NB4 (cell line): Measurements from ENCODE around the gene MARCHF11.

Experiments used
- DNase-seq: peaks from one replicate; pipeline ENCODE4 v3.0.0; 2010; ENCODE audit warnings: low read depth
- H3K4me3 ChIP-seq: one replicate; pipeline ENCODE4 v1.5.1; 2011; ENCODE audit warnings: mild to moderate bottlenecking, low read depth, low read length, moderate library complexity
- CTCF ChIP-seq: IDR thresholded peaks from one replicate; pipeline ENCODE4 v1.5.1; 2012; ENCODE audit warnings: low read depth, low read length
- MYC ChIP-seq: IDR thresholded peaks from 2 replicates; pipeline ENCODE4 v1.6.1; 2011; ENCODE audit warnings: low read depth, low read length
- POLR2A ChIP-seq: IDR thresholded peaks from 2 replicates; pipeline ENCODE4 v1.6.1; 2011; ENCODE audit warnings: mild to moderate bottlenecking; ENCODE audit not compliant: insufficient read length; ENCODE audit errors: extremely low read depth
- TF ChIP-seq, protein P1 (sequence below): IDR thresholded peaks from 2 replicates; pipeline ENCODE4 v1.6.1; 2011; ENCODE audit warnings: low read depth, low read length

The MARCHF11 gene

GRCh38 chr5:16152601-16153568 lies 26.7 kb downstream of the MARCHF11 start:
- no peak for DNase-seq
- TF ChIP-seq, protein P1, sequence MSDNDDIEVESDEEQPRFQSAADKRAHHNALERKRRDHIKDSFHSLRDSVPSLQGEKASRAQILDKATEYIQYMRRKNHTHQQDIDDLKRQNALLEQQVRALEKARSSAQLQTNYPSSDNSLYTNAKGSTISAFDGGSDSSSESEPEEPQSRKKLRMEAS: no peak
- no peak for TF ChIP-seq CTCF
- no peak for TF ChIP-seq MYC
- no peak for TF ChIP-seq POLR2A
- H3K4me3 ChIP-seq: no peak overlapping the region

DNA sequence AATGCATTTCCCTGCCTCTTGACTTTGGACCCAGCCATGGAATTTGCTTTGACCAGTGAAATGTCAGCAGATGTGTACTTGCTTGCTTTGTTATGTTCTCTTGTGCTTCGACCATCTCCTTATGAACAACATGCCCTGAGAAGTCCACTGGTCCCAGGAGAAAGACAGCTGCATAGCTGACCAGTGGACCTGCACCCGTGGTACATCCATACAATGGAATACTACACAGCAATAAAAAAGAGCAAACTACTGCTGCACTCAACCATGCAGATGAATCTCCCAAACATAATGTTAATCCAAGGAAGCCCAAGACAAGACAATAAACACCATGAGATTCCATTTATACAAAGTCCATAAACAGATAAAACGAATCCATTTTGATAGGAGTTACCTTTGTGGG lies 30.0 kb downstream of the MARCHF11 start:
- no peak for TF ChIP-seq MYC
- TF ChIP-seq POLR2A: no peak
- TF ChIP-seq, protein P1: no peak
- TF ChIP-seq CTCF: no peak
- no peak overlapping the region for H3K4me3 ChIP-seq
- no peak for DNase-seq

DNA sequence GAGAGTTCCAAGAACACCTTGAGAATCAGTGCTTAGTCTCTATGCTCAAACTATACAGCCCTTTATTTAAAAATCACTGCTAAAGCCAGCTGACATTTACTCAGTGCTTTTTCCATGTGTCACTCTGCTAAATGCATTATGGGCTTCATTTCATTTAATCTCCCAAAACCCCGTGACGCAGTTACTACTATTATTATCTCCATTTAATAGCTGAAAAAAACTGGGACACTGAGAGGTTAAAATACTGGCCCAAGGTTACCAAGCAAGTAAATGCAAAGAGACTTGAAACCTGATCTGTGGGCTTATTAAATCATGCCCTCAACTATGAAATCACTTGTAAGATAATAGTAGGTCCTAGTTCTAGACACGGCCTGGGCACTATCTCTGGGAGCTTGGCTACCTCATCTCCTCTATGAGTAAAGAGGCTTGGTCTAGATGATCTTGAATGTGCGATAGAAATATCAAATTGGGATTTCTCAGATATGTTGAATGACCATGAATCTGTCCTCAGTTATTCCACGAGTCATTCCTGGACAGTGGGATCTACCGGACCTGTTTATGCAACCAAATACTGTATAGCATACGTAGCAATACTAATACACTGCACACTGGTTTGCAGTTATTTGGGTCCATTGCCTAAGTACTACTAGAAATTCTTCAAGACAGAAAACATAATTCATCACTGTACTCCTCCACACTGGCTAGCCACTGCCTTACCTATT lies 32.3 kb downstream of the MARCHF11 start:
- H3K4me3 ChIP-seq: no peak overlapping the region
- no peak for DNase-seq
- TF ChIP-seq CTCF (no peak), POLR2A (no peak), MYC (no peak)
- TF ChIP-seq, protein P1: no peak

- no peak overlapping the region for H3K4me3 ChIP-seq
- TF ChIP-seq CTCF (no peak), POLR2A (no peak), MYC (no peak)
- TF ChIP-seq, protein P1: no peak
These were observed 35.2 kb downstream of the MARCHF11 start for GRCh38 chr5:16144416-16144815.

DNA sequence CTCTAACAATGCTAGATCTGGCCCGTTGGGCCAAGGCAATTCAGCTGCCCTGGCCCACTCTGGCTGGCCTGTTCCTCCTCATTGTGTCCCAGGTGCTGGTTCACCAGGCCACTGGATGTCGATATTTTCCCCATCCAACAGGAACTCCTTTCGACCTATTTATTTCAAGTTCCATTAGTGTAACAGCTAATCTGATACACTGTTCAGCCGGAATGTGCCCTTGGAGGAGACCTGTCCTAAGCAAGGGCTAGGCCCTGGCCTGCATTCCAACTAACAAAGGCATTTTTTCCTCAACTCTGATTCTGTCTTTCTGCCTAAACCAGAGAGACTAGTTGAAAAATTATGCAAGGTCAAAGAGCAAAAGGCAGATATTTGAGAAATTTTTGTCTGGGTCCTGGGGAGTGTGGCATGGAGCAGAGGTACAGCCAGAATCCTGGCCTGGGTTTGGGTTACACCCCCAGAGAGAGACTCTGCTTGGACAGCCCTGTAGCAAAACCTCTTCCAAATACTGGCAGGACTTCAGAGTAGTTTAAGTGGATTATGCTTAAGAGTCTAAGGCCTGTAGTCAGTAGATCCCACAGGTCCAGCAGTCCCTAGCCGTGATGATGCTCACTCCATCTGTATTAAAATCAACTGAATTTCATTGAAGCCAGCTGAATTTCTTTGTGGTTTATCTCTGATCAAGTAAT lies 36.1 kb downstream of the MARCHF11 start:
- TF ChIP-seq MYC: no peak
- DNase-seq: no peak
- H3K4me3 ChIP-seq: no peak overlapping the region

More at GRCh38 chr5:16144416-16144815, 35.2 kb downstream of the MARCHF11 start:
- DNase-seq: no peak

GRCh38 chr5:16140944-16141343 lies 38.6 kb downstream of the MARCHF11 start:
- TF ChIP-seq MYC: no peak
- no peak for TF ChIP-seq POLR2A
- no peak for TF ChIP-seq CTCF
- TF ChIP-seq, protein P1: no peak
- H3K4me3 ChIP-seq: no peak overlapping the region
- no peak for DNase-seq
